HG02884 (cell line): ENCODE measurements around the gene CRYBA2.

ENCODE experiments used
- ATAC-seq: cut with Tn5 transposase; IDR thresholded peaks from one replicate; pipeline ENCODE4 v1.9.1; 2021; ENCODE audit warnings: mild to moderate bottlenecking, moderate library complexity; ENCODE audit not compliant: unreplicated experiment

Gene CRYBA2

GRCh38 chr2:218999881-219000568 is 6.8 kb upstream of the CRYBA2 start:
- ATAC-seq, result no peak

- no peak for ATAC-seq
These were observed 6.0 kb upstream of the CRYBA2 start for GRCh38 chr2:218999021-218999880.

GRCh38 chr2:218998414-218999002 is 5.3 kb upstream of the CRYBA2 start:
- ATAC-seq, result no peak

GRCh38 chr2:218997731-218998130 is 4.5 kb upstream of the CRYBA2 start:
- no peak for ATAC-seq

- ATAC-seq, result no peak
These were observed 3.7 kb upstream of the CRYBA2 start for GRCh38 chr2:218996937-218997336.

- no peak for ATAC-seq
These were observed 2.9 kb upstream of the CRYBA2 start for GRCh38 chr2:218995972-218996711.

GRCh38 chr2:218995561-218995960 is 2.3 kb upstream of the CRYBA2 start:
- no peak for ATAC-seq

- ATAC-seq, result no peak
These were observed 398 bp downstream of the CRYBA2 start for GRCh38 chr2:218992703-218993344.

GRCh38 chr2:218992196-218992595 is 1.0 kb downstream of the CRYBA2 start:
- no peak for ATAC-seq

- no peak for ATAC-seq
These were observed 1.5 kb downstream of the CRYBA2 start for GRCh38 chr2:218991674-218992168.

GRCh38 chr2:218990612-218991011 is 2.6 kb downstream of the CRYBA2 start:
- ATAC-seq, result no peak

GRCh38 chr2:218990052-218990451 is 3.2 kb downstream of the CRYBA2 start:
- no peak for ATAC-seq

GRCh38 chr2:218988650-218989049 is 4.6 kb downstream of the CRYBA2 start:
- no peak for ATAC-seq

GRCh38 chr2:218988164-218988563 is 5.1 kb downstream of the CRYBA2 start:
- ATAC-seq, result no peak

- ATAC-seq, result no peak
These were observed 7.0 kb downstream of the CRYBA2 start for GRCh38 chr2:218986148-218986761.

GRCh38 chr2:218985325-218986091 is 7.7 kb downstream of the CRYBA2 start:
- ATAC-seq, result no peak

GRCh38 chr2:218985021-218985324 is 8.2 kb downstream of the CRYBA2 start, which contains the start of gene FEV:
Gene FEV, minus strand, starts transcription at chr2:218985184. Its CDS starts 109 bp downstream, at chr2:218985075.
- no peak for ATAC-seq

- no peak for ATAC-seq
These were observed 8.8 kb downstream of the CRYBA2 start for GRCh38 chr2:218984239-218985020.

- ATAC-seq, result no peak
These were observed 9.3 kb downstream of the CRYBA2 start for GRCh38 chr2:218983934-218984238.
